Neural crest cell (in vitro differentiated cells): ENCODE results near the gene FAM83F. TPM values are rescaled to one million over a fixed set of nuclear protein-coding genes. Genes with fewer than 3 reads are reported as not detected.

Source experiments
- DNase-seq: peaks from one replicate; pipeline ENCODE4 v3.0.0; 2021; ENCODE audit warnings: low read depth, mixed read lengths, low spot score
- H3K27ac Mint-ChIP-seq: one replicate; pipeline ENCODE4 v1.8.0; 2021; ENCODE audit warnings: mild to moderate bottlenecking, mixed read lengths; ENCODE audit not compliant: unreplicated experiment
- H3K27me3 Mint-ChIP-seq: 2 replicates; pipeline ENCODE4 v1.8.0; 2021; ENCODE audit warnings: low read depth, mild to moderate bottlenecking, mixed read lengths
- H3K36me3 Mint-ChIP-seq: 2 replicates; pipeline ENCODE4 v1.8.0; 2021; ENCODE audit warnings: low read depth, mild to moderate bottlenecking, mixed read lengths
- H3K4me1 Mint-ChIP-seq: 2 replicates; pipeline ENCODE4 v1.8.0; 2021; ENCODE audit warnings: mixed read lengths
- H3K4me3 Mint-ChIP-seq: one replicate; pipeline ENCODE4 v1.8.0; 2021; ENCODE audit warnings: mild to moderate bottlenecking, mixed read lengths
- H3K9me3 Mint-ChIP-seq: 2 replicates; pipeline ENCODE4 v1.8.0; 2021; ENCODE audit warnings: mixed read lengths
- CTCF ChIP-seq: fragments of 200-600 bp; sonication (generic); conservative IDR thresholded peaks from 2 replicates; pipeline ENCODE4 v1.5.0; 2021; ENCODE audit warnings: antibody characterized with exemption, mild to moderate bottlenecking
- total RNA-seq: library from RNA; stranded (reverse); gene quantifications from 2 replicates; pipeline ENCODE4 v1.2.1, GENCODE V29; 2021

FAM83F gene
- total RNA-seq, 1 donor from 2014 or later = 3.1 TPM

- Mint-ChIP-seq H3K4me3 (no peak overlapping the region), H3K36me3 (no peaks in the 10 kb centered on the region)
Measured at GRCh38 chr22:40008726-40009291, 14.1 kb downstream of the FAM83F start.

DNA sequence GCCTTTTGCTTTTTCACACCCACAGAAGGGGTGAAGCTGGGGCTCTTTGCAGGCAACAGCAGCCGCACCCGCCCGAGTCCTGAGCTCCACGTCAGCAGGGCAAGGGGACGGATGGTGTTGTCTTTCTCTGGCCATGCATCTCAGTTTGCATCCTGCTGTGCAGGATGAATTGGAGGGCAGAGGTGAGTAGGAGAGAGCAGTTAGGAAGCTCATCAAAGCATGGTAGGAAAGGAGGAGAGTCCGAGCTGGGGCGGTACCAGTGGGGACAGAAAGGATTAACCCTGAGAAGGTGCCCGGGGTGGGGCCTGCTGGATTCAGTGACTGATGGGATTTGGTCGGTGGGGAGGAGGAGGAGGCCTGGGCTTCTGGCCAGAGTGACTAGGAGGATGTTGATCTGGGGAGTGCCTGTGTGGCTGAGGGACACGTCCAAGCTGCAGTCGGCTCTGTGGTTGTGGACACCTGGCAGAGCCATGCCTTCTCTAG lies 14.6 kb downstream of the FAM83F start:
- Mint-ChIP-seq H3K36me3 (no peaks in the 10 kb centered on the region), H3K4me3 (no peak overlapping the region), H3K27me3 (peaks cover 19% of the 10 kb centered on the region), H3K27ac (peak overlapping the region; percentile 72), H3K9me3 (no peaks in the 10 kb centered on the region), H3K4me1 (peaks cover 42% of the 10 kb centered on the region)
- TF ChIP-seq CTCF = no peak
- no peak for DNase-seq

More at GRCh38 chr22:40008726-40009291, 14.1 kb downstream of the FAM83F start:
- peaks cover 19% of the 10 kb centered on the region for H3K27me3 Mint-ChIP-seq
- no peak for TF ChIP-seq CTCF
- H3K27ac Mint-ChIP-seq = peak overlapping the region; percentile 72
- DNase-seq = no peak
- peaks cover 42% of the 10 kb centered on the region for H3K4me1 Mint-ChIP-seq
- no peaks in the 10 kb centered on the region for H3K9me3 Mint-ChIP-seq

DNA sequence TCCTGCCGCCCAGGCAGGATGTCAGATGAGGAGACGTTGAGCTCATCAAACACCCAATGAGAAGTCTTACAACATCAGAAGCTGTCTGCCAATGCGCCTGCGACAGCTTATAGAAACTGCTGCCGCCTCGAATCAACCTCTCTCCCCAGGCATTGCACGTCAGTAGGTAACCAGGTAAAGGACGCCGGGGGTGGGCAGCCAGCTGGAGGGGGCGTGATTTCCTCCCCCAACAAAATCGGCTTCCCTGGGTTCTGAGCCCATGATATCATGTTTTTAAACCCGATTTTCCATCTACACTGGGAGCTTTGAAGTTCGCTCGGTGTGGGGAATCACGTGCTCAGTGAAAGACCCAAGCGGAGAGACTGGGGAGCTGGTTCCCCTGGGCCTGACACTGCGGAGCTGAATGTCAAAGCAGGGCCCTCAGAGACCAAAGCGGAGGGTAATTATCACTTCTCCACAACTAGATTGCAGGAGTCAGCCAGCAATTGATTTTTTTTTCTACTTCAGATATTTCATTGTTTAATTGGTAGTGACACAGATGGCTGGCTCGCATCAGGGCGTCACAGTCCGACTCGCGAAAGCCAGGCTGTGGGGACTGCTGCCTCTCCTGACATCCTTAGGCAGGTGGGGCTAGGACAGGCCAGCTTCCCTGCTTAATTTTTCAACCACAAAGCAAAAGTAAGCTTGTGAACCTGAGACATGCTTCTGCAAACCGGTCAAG lies 15.4 kb downstream of the FAM83F start:
- DNase-seq = no peak
- no peak for TF ChIP-seq CTCF
- Mint-ChIP-seq H3K27ac (peak overlapping the region; percentile 22), H3K4me1 (peaks cover 38% of the 10 kb centered on the region), H3K36me3 (no peaks in the 10 kb centered on the region), H3K27me3 (peaks cover 19% of the 10 kb centered on the region), H3K9me3 (no peaks in the 10 kb centered on the region), H3K4me3 (no peak overlapping the region)

DNA sequence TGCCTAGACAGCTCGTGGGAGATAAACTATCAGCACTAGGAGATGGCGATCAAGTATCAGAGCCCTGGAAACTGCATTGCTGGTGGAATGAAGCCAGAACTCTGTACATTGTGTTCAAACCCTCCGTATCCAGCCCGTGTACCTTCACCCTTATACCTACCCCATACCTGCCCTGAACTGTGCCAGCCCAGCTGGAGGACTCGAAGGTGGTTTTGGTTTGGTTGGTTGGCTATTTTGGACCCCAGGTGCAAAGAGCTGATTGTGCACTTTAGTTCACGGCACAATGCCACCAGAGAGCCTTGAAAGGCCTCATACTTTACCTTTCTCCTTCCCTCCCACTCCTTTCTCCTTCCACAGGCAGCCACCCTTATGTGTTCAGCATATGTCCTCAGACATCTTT lies 16.0 kb downstream of the FAM83F start:
- peaks cover 36% of the 10 kb centered on the region for H3K4me1 Mint-ChIP-seq

DNA sequence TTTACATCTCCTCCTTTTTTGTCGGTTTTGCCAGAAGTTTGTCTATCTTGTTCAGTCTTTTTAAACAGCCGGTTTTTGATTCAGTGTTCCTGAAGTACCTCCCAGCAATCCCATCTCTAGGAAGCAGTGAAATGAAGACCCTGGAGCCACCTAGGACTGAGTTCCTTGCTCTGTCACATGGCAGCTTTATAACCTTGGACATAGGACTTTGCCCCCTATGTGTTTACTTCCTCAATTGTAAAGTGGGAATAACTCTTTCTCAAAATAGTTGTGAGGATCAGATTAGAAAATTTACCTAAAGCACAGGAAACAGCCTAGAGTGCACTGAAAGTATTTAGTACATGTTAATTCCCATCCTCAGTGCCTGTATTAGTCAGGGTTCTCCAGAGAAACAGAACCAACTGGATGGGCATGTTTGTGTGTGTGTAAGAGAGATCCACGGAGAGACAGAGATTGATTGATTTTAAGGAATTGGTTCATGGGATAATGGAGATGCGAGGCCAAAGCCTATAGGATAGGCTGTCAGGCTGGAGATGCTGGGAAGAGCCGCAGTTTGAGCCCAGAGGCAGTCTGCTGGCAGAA lies 20.0 kb downstream of the FAM83F start:
- peaks cover 4% of the 10 kb centered on the region for H3K27me3 Mint-ChIP-seq
- no peaks in the 10 kb centered on the region for H3K9me3 Mint-ChIP-seq
- peaks cover 16% of the 10 kb centered on the region for H3K4me1 Mint-ChIP-seq
- H3K27ac Mint-ChIP-seq = no peak overlapping the region
- no peak for DNase-seq
- TF ChIP-seq CTCF = no peak
- no peaks in the 10 kb centered on the region for H3K36me3 Mint-ChIP-seq
- no peak overlapping the region for H3K4me3 Mint-ChIP-seq

More for the DNA sequence above, 16.0 kb downstream of the FAM83F start:
- Mint-ChIP-seq H3K4me3 (no peak overlapping the region), H3K27me3 (peaks cover 19% of the 10 kb centered on the region), H3K27ac (no peak overlapping the region), H3K36me3 (no peaks in the 10 kb centered on the region), H3K9me3 (no peaks in the 10 kb centered on the region)
- TF ChIP-seq CTCF = no peak
- no peak for DNase-seq
